COR-L47 (cell line): ENCODE data around the gene NEURL4.
"Not testable (repeated sequence)": the region's sequence is repeated elsewhere in the genome, so short reads cannot be mapped to it uniquely, and the experiment has no call there.

Source experiments
- DNase-seq: peaks from one replicate; lab custom pipeline; 2025; lab: John Stamatoyannopoulos, UW

NEURL4 gene

DNA sequence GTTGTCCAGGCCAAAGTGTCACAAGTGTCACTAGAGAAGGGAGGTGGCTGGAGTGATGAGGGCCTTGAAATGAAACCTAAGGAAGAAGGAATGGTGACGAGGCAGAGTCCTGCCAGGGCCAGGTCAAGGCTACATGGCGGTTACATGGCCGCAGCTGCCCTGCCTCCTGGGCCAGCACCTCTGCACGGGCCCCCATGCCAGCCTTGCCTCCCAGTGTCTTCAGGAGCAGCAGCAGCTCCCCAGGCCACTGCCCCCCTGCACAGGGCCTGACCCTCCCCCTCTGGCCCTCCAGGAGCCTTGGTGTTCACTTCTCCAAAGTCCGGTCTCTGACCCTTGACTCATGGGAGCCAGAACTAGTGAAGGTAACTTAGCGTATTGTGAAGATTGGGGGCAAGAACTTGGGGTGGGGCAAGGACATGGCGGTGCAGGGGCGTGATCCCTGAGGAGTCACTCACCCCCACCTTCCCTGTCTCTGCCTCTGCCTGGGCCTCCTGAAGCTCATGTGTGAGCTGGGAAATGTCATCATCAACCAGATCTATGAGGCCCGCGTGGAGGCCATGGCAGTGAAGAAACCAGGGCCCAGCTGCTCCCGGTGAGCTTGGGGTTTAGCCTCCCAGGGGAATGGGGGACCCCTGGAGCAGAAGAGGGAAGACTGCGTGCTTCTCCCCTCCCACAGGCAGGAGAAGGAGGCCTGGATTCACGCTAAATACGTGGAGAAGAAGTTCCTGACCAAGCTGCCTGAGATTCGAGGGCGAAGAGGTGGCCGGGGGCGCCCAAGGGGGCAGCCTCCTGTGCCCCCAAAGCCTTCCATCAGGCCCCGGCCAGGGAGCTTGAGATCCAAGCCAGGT is 18.7 kb upstream of the NEURL4 start:
- no peak for DNase-seq

DNA sequence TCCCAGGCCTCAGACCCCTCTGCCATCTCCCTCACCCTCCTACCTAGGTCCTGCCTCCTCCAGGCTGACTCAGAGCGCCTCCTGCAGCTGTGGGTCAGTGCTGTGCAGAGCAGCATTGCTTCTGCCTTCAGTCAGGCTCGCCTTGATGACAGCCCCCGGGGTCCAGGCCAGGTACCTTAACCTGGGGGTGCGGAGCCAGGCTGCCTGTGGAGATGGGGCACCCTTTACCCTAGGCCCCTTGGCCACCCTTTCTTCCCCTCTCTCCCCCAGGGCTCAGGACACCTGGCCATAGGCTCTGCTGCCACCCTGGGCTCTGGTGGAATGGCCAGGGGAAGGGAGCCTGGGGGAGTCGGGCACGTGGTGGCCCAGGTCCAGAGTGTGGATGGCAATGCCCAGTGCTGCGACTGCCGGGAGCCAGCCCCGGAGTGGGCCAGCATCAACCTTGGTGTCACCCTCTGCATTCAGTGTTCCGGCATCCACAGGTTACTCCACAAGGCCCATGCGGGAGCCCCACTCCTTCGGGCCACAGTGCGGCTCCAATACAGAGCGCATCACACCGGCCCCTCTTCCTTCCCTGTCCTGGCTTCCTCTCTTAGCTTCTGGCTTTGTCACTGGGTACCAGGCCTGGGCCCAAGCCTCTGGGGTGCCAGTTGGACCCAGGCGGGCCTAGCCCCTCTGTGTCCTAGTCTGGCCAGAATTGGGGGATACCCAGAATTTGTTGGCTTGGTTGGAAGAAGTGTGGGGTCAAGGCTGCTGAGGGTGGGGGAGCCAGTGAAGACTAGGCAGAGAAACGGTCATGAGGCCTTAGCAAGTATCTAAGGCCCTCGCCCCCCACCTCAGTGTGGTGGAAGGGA is 17.9 kb upstream of the NEURL4 start:
- DNase-seq: no peak

DNA sequence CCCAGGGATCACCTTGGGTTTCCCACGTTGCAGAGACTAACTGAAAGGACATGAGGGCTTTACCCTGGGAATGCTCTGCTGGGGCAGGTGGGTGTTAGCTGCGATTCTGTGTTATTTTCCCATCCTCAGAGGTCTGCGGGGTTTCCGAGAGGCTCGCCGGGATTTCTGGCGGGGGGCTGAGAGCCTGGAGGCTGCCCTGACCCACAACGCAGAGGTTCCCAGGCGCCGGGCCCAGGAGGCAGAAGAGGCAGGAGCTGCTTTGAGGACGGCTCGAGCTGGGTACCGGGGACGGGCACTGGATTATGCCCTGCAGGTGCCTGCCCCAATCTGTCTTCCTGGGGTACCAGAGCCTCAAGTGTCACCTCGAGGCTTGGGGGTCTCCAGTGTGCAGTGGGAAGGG is 14.1 kb upstream of the NEURL4 start:
- no peak for DNase-seq

DNA sequence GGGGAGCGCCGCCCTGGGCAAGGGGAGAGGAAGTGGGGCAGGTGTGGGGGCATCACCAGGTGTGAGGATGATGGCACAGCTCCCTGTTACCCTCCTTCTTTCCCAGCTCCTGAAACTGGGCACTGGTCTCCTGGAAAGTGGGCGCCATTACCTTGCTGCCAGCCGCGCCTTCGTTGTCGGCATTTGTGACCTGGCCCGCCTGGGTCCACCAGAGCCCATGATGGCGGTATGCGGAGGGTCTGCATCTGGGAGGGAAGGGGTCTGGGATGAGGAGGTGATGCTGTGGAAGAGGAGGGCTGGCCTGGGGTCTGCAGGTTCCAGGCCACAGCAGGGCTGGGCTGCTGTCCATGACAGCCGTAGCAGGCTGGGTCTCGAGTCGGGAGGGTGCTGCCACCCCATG is 12.7 kb upstream of the NEURL4 start:
- no peak for DNase-seq

DNA sequence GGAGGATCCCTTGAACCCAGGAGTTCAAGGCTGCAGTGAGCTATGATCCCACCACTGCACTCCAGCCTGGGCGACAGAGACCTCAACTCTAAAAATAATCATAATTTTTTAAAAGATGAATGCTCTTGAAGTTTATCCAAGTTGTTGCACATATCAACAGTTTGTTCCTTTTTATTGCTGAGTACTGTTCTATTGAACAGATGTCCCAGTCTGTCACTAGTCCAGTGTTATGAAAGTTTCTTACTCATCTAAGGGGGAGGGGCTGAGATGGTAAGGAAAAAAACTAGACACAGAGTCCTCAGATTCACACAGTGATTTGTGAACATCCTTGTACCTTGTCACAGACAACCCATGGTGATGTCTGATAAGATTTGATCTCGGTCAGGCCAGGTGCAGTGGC is 11.0 kb upstream of the NEURL4 start:
- no peak for DNase-seq

DNA sequence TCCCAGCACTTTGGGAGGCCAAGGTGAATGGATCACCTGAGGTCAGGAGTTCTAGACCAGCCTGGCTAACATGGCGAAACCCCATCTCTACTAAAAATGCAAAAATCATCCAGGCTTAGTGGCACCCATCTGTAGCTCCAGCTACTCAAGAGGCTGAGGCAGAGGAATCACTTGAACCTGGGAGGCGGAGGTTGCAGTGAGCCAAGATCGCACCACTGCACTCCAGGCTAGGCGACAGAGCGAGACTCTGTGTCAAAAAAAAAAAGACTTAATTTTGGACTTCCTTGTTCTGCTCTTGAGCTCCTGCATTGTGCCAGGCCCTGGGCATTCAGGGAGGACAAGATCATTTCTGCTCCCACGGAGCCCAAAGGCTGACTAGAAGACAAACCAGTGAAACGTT is 8.5 kb upstream of the NEURL4 start:
- DNase-seq: not testable (repeated sequence)

DNA sequence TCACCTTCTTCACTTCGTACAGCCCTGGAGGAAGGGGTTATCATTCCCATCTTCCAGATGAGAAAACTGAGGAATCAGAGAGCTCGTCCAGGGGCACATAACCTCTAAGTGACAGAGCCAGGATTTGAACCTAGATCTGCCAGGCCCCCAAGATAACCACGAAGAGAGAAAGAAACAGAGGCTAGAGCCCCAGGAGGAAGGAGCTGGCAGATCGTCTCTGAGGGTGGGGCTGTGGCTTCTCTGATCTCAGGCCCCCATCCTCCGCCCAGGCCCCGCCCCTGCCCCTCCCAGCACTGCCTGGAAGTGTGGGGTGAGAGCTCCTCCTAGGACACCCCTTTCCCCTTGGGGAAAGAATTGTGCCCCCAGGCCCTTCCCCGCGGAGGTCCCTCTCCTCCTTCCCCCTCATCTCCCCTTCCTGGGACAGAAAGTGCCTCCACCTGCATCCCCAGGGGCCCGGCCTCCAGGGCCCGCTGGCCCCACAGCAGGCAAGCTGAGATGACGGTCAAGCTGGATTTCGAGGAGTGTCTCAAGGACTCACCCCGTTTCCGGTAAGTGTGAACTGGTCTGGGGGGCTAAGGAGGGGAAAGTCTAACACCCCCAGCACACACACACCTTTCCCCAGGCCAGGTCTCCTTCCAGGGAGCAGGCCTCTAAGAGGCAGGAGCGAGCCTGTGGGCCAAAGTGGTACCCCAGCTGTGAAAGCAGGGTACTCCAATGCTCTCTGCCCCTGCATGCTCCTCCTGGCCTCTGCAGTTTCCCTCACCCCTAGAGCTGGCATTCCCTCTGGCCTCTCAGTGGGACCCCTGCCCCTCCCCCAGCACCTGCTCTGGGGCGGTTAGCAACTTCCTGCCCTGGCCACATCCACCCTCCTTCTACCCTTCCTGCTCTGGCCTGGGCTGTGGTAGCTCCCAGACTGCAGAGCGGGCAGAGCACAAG is 7.4 kb upstream of the NEURL4 start, which contains the start of gene ACAP1:
Gene ACAP1, plus strand, starts transcription at position 290 of the 936 bp plus-strand sequence. Its CDS starts 206 bp downstream, at position 496.
- DNase-seq: no peak

DNA sequence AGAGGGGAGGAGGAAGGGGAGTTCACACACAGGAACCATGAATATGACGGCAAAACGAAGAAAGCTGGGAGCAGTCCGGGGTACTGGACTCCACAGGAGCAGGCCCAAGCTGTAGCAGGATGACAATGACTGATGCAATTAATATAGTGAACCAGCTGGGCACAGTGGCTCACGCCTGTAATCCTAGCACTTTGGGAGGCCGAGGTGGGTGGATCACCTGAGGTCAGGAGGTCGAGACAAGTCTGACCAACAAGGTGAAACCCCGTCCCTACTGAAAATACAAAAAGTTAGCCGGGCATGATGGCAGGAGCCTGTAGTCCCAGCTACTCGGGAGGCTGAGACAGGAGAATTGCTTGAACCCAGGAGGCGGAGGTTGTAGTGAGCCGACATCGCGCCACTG is 6.6 kb upstream of the NEURL4 start:
- DNase-seq: not testable (repeated sequence)

DNA sequence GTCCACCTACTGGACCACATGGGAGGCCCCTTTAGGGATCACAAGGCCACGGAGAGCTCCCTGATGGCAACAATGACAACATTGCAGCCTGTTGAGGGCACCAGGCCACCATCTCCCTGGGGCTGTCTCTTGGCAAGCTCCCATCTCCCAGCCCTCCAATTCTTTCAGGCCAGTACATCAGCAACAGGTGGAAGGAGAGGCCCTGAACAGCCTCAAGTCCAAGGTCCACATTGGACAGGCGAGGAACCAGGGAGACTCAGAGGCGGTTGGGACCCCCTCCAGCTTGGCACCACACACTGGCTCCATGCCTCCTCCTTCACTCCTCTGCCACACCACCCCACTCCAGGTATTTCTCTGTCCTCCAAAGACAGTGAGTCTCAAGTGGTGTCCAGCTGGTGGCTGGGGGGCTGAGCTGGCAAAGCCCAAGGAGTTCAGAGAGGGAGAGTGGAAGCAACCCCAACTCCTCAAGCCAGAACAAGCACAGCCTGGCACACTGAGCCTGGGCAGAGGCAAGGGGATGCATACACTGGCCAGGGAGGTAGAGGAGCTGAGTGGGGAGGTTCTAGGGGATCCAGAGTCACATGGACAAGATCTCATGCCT is 5.9 kb upstream of the NEURL4 start:
- DNase-seq: no peak

DNA sequence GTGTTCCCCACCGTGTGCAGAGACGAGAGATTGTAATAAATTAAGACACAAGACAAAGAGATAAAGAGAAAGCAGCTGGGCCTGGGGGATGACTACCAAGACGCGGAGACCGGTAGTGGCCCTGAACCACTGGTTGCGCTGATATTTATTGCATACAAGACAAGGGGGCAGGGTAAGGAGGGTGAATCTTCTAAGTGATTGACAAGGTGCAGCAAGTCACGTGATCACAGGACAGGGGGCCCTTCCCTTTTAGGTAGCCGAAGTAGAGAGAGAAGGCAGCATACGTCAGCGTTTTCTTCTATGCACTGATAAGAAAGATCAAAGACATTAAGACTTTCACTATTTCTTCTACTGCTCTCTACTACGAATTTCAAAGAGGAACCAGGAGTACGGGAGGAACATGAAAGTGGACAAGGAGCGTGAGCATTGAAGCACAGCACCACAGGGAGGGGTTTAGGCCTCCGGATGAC is 3.5 kb upstream of the NEURL4 start:
- DNase-seq: not testable (repeated sequence)

DNA sequence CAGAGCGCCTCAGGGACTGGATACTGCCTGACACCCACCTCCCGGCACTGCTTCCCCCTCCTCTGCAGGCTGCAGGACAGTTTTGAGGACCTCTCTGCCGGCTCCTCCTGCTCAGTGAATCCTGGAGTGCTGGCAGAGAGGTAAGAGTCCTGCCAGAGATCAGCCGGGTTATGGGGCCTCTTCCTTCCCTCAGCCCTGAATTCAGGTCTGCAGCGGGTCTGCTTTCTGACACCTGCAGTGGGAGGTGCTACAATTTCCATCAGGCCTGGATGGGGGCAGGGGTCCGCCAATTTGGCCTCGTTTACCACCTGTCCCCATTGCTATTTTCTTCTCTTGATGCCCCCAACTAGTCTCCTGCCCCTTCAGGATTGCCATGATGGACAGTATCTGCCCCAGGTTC is 3.0 kb upstream of the NEURL4 start:
- DNase-seq: no peak

DNA sequence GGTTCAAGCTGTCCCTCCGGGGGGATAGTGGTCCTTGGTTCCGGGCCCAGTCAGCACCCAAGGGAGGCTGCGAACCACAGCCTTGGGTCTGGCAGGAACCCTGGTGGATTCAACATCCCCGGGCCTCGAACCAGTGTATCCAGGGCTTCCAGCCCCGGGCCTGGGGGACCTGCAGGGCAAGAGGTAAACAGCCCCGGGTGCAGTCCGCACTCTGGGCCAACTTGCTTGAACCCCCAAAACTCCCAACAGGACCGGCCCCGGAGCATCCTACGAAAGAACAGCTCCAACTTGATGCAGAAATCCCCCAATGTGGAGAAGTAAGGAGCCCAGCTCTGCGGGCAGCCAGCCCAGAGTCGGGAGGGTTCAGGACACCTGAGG is 1.5 kb upstream of the NEURL4 start:
- no peak for DNase-seq

DNA sequence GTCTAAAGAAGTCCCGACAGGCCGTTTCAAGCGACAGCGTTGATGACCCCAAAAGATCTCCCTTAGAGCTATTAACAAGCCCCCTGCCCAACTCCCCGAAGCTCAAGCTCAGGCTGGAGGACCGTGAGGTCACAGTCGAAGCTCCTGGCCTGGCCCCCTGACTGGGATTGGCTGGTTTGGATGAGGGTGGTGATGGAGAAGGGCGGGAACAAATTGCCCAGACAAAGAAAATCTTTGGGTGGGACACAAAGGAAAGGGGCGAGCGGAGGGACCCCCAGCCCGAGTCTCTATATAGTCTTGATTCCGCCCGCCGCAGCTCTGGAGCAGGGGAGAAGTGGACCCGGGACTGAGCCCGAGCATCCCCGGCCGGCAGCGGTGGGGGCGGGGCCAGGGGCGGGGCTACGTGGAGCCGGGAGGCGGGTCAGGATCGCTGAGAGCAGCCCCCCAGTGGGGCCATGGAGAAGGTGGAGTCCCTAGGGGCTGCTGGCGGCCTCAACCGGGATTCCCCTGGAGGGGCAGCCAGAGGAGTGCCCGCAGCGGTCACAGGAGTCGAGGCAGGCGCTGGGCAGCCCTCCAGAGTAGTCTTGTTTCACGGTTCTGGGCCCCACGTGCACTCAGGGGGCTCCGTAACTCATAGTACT is 982 bp upstream of the NEURL4 start:
- peak; percentile 35 for DNase-seq

DNA sequence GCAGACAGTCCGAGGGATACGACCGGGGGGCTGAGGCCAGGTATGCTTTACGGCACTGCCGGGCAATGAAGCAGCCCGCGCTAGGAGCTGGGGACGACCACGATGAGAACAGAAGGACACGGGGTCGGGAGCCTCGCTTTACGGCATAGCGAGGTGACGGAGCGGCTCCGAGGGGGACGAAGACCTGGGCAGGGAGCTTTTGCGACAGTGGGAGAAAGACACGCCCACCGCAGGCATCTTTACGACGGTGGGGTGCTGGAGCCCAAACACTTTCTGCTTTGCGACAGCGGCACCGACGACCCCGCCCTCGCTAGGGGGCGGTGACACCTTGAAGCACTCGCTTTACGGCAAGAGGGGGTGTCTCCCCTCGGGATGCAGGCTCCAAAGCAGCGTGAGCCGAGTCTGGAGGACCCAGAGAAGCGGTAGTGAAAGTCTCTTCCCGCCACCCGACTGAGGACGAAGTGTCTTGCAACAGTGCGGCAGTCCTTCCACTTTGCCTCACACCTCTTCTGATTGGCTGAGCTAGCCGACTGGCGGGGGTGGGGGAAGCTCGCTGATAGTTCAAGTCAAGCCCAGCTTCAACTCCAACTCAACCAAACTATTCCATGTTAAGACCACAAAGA is 350 bp upstream of the NEURL4 start:
- peak; percentile 92 for DNase-seq

DNA sequence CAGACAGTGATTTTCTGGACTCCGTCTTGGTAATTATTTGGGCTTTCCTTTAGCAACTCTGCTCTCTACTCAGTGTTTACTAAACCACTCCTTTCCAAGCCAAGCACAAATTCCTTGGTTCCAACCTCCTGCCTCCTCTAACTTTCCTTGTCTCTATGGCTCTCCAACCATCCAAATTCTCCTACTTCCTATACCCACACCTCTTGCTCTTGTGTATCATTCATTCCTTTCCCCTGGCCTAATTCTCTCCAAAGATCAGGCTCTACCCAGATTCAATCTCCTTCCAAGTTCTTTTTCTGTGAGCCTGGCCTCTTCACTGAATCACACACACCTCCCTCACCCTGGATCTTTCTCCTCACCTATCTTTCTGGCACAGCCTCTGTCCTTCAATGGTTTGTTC is 1.1 kb downstream of the NEURL4 start:
- DNase-seq: no peak

DNA sequence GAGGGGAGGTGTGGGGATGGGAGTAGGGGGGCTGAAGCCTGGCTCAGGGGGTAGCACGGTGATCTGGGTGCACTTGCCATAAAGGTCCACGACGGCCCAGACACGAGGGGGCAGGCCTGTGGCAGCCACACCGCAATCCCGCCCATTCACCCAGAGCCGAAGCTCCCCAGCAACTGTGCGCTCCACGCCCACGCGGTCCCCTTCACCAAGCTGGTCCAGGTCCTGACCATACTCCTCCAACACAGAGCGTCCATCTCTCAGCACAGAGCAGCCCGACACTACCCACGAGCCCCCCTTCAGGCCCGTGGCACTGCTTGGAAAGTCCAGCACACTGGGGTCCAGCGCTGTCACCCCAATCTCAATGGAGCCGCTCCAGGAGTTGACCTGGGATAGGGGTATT is 1.6 kb downstream of the NEURL4 start:
- no peak for DNase-seq

DNA sequence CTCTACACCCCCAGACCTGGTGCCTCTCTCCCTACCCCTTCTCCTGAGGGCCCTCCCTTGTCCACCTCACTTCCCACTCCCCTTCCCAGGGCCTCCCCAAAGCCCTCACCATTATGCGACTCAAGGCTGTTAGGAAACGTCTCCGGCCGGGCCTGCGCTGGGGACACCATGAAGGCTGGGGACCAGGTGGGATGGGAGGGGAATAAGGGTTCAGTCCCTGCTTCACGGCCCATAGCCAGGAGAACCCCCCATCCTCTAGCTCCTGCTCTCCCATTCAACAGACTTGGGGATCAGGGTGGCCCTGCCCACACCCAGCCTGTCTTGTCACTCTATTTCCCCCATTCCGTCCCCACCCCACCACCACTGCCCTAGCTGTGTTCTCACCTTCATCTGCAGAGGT is 2.1 kb downstream of the NEURL4 start:
- no peak for DNase-seq

DNA sequence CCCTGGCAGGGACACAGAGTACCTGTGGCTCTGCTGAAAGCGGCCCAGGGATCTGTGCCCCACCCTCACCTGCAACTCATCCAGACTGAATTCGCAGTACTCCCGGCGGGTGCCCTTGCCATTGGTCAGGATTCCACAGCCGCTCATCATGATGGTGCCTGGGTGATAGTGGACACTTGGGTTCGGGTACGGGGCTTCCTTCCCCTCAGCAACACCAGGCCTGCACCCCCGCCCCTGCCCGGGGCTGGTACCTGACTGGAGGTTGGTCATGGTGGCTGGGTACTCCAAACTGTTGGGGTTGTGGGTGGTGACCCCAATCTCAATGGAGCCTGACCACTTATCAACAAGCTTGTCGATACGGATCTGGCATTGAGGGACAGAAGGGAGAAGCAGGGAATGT is 2.9 kb downstream of the NEURL4 start:
- no peak for DNase-seq

DNA sequence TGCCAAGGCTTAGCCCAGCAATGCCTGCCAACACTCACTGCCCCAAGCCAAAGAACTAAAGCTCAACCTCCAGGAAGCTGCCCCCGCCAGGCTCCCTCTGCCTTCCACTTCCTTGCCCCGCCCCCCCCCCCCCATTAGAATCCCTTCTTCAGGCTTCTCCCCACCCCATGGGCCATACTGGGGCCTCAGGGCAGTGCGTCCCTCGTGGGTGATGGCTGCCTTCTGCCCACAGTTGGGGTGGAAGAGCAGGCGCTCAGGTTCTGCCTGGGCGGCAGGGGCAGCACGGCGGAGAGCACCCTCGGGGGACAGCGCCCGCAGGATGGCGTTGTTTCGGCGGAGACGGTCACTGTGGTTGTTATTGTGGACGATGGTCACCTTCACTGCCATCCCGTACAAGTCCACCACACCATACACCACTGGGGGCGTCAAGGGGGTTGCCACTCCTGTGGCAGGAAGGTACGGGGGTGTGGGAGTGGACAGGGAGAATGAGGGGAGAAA is 4.1 kb downstream of the NEURL4 start:
- DNase-seq: no peak

DNA sequence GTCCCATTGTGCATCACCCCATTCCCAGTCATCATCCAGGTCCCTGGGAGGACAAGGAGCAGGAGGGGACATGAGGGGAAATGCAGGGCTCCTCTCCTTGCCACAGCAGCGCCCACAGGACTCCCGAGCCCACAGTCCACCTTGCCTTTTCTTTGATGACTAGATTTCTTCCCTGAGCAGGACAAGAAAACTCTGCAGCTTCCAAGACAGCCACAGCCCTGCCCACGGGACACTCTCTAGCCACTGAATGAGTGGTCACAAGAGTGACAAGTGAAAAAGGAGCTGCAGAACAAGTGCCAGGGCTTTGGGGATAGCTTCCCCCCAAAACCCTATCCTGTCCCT is 4.7 kb downstream of the NEURL4 start:
- DNase-seq: no peak
